GM12865 (cell line): ENCODE results near the gene C1orf159.
"Not testable (repeated sequence)": the region's sequence is repeated elsewhere in the genome, so short reads cannot be mapped to it uniquely, and the experiment has no call there.

Experiments used
- DNase-seq: peaks from one replicate; pipeline ENCODE4 v3.0.0; 2010; ENCODE audit warnings: low read depth
- H3K4me3 ChIP-seq: 2 replicates; pipeline ENCODE4 v1.5.1; 2011; ENCODE audit warnings: mild to moderate bottlenecking, low read depth, low read length, control low read depth
- CTCF ChIP-seq: IDR thresholded peaks from 2 replicates; pipeline ENCODE4 v1.5.1; 2011; ENCODE audit warnings: low read length, control low read depth, low read depth, inconsistent platforms; ENCODE audit not compliant: insufficient read depth; ENCODE audit errors: missing control alignments

C1orf159 gene

GRCh38 chr1:1109743-1110142, 6.1 kb downstream of the C1orf159 start:
- no peak overlapping the region for H3K4me3 ChIP-seq
- TF ChIP-seq CTCF: no peak
- no peak for DNase-seq

- no peak for TF ChIP-seq CTCF
- no peak for DNase-seq
- no peak overlapping the region for H3K4me3 ChIP-seq
Measured at GRCh38 chr1:1106510-1107221, 9.2 kb downstream of the C1orf159 start.

- not testable (repeated sequence) for DNase-seq, H3K4me3 ChIP-seq
Measured at GRCh38 chr1:1104152-1104551, 11.7 kb downstream of the C1orf159 start.

GRCh38 chr1:1101503-1101902, 14.4 kb downstream of the C1orf159 start:
- TF ChIP-seq CTCF: no peak
- no peak overlapping the region for H3K4me3 ChIP-seq

GRCh38 chr1:1100296-1100695, 15.6 kb downstream of the C1orf159 start:
- DNase-seq: no peak
- TF ChIP-seq CTCF: no peak
- H3K4me3 ChIP-seq: no peak overlapping the region

More at GRCh38 chr1:1101503-1101902, 14.4 kb downstream of the C1orf159 start:
- no peak for DNase-seq

- no peak for TF ChIP-seq CTCF
- no peak overlapping the region for H3K4me3 ChIP-seq
- no peak for DNase-seq
Measured at GRCh38 chr1:1099506-1100183, 16.2 kb downstream of the C1orf159 start.

- no peak for DNase-seq
- H3K4me3 ChIP-seq: no peak overlapping the region
- TF ChIP-seq CTCF: no peak
Measured at GRCh38 chr1:1098681-1099421, 17.0 kb downstream of the C1orf159 start.

- DNase-seq, H3K4me3 ChIP-seq: not testable (repeated sequence)
Measured at GRCh38 chr1:1096136-1096535, 19.8 kb downstream of the C1orf159 start.
